Natural killer cell treated with Interleukin-12 subunit alpha and Interleukin-12 subunit beta and Interleukin-15 and Interleukin-18, amount 100 ng/mL, for 72 hours (primary cell): ENCODE data around the gene ADRA1B. TPM values are rescaled to one million over a fixed set of nuclear protein-coding genes. Genes with fewer than 3 reads are reported as not detected.

ENCODE experiments used
- ATAC-seq, 2 donors: fragments of 150-1000 bp; cut with Tn5 transposase in 1 of 2; sonication (Bioruptor Pico), chemical (Tn5 transposase) in 1 of 2; 2 replicates each; pipeline ENCODE4 v1.10.0; 2021
- DNase-seq: peaks from one replicate; pipeline ENCODE4 v3.0.0; 2022; ENCODE audit warnings: low spot score
- H3K27ac Mint-ChIP-seq, 2 donors: 1 replicate in 1 of 2; 2 replicates in 1 of 2; pipeline ENCODE4 v1.8.0; 2022; ENCODE audit warnings: mixed read lengths in 2 of 2, mild to moderate bottlenecking in 1 of 2, moderate library complexity in 1 of 2
- H3K27me3 Mint-ChIP-seq, 2 donors: 1 replicate in 1 of 2; 2 replicates in 1 of 2; pipeline ENCODE4 v1.8.0; 2022; ENCODE audit warnings: mixed read lengths in 2 of 2
- H3K36me3 Mint-ChIP-seq: one replicate; pipeline ENCODE4 v1.8.0; 2022; ENCODE audit warnings: mixed read lengths
- H3K4me1 Mint-ChIP-seq, 2 donors: 1 replicate in 1 of 2; 2 replicates in 1 of 2; pipeline ENCODE4 v1.8.0; 2022; ENCODE audit warnings: low read depth in 2 of 2, mixed read lengths in 2 of 2, mild to moderate bottlenecking in 1 of 2
- H3K4me3 Mint-ChIP-seq: one replicate; pipeline ENCODE4 v1.8.0; 2022; ENCODE audit warnings: mixed read lengths
- H3K9me3 Mint-ChIP-seq: 2 replicates; pipeline ENCODE4 v1.8.0; 2022; ENCODE audit warnings: mixed read lengths
- total RNA-seq, 2 donors: library from RNA; stranded (reverse); gene quantifications; one replicate each; pipeline ENCODE4 v1.2.3, GENCODE V29; 2022

The ADRA1B gene
- total RNA-seq = not detected

DNA sequence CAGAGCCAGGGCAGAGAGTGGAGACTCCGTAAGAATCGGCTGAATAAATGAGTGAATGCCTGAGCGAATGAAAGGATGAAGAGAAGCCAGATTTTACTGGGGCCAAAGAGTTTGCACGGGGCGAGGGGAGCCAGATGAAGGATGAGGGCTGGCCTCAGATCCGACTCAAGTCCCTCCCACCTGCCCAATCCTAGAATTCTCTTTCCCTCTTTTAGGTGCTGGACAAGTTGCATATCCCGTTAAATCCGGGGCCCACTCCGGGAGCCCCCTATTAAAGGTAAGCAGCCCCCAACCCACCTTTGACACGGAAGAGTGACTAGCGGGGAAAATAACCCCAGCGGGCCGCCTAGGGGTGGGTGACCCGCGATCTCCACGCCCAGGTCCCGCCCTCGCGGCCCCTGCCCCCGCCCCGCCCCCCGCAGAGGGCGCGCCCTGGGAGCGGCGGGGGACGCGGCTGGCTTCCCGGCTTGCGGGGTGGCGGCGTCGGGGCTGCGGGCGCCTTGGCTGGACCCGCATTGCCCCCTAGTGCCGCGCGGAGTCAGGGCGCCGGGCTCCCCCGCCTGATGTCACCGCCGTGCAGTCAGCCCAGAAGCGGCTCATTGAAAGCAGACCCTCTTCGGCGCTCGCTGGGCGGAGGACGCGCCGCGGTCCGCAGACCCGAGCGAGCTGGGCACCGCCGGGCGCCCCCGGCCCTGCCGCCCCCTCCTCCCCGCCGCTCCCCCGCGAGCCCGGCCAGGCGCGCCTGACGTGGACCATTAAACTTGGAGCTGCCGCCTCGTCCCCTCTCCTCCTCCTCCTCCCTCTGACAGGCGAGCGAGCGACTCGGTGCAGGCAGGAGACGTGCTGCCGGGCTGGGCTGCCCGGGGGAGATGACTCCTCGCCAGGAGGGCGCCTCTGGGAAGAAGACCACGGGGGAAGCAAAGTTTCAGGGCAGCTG is at the start of gene ADRA1B:
TSS of gene ADRA1B (plus strand) at position 579 of the 937 bp plus-strand sequence. CDS start 424 bp downstream, outside the sequence.
- ATAC-seq (peak; percentile 66 to 84), DNase-seq (no peak)
- Mint-ChIP-seq H3K9me3 (no peaks in the 10 kb centered on the region), H3K27me3 (peaks cover 47 to 70% of the 10 kb centered on the region in 2 donors), H3K4me1 (peaks cover 6 to 12% of the 10 kb centered on the region in 2 donors), H3K27ac (no peak within 1 kb of the TSS), H3K4me3 (peak within 1 kb of the TSS; percentile 55), H3K36me3 (no peaks in the 10 kb centered on the region)

DNA sequence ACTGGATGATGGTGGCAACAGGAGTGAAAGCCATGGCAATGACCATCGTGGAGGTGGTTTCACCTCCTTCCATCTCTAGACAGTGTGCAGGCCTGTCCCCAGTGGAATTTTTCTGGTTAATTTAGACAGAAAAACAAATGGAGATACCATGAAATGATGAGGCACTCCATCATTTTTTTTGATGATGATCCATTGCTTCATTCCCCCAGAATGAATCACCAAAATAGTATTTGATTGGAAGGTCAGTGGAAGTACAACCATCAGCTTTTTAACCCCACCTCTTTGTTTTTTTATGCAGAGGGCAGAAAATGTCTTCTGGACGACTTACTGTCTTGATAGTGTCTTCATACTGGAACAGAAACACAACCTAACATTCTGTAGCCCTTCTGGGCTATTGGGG is 42.6 kb upstream of the ADRA1B start:
- Mint-ChIP-seq H3K27me3 (peaks cover 14 to 19% of the 10 kb centered on the region in 2 donors), H3K4me3 (no peak overlapping the region), H3K4me1 (no peaks in the 10 kb centered on the region), H3K9me3 (no peaks in the 10 kb centered on the region), H3K36me3 (no peaks in the 10 kb centered on the region), H3K27ac (no peak overlapping the region)
- no peak for DNase-seq
- no peak for ATAC-seq

DNA sequence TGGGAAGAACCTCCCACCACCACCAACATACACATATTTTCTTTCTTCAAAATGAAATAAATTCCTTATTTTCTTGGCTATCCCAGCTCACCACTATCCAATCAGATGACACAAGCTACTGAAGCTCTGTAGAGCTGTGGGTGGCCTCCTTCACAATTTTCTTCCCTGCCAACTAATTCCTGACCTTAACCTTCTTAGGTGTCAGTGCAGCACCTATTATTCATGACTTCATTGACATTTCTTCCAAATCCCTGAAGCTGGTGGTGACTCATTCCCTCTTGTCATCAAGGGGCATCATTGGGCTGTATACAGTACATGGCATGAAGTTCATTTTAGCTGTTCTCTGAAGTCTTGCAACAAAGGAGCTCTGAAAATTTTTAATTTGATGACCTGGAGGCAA is 42.0 kb upstream of the ADRA1B start:
- no peak overlapping the region for H3K4me3 Mint-ChIP-seq
- H3K9me3 Mint-ChIP-seq = no peaks in the 10 kb centered on the region
- H3K27me3 Mint-ChIP-seq = peaks cover 13 to 17% of the 10 kb centered on the region in 2 donors
- no peak for DNase-seq
- no peaks in the 10 kb centered on the region for H3K4me1 Mint-ChIP-seq
- no peak for ATAC-seq
- H3K27ac Mint-ChIP-seq = no peak overlapping the region
- H3K36me3 Mint-ChIP-seq = no peaks in the 10 kb centered on the region

DNA sequence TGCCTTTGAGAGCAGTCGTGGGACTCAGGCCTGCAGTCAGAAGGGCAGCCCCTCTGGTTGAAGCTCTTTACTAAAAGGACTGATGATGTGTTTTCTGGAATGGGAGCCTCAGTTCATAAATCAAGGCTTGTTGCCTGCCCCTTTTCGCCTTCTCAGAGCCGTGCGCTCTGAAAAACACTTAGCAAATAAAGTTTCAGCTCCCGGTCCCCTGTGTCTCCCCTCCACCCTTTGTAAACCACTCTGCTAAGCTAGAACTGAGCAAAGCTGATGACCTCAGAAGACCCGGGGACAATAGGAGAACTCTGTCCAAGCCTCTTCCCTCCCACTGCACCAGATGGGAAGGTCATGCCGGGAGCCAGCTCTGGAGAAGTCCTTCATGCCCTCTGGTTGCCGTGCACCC is 39.3 kb upstream of the ADRA1B start:
- no peaks in the 10 kb centered on the region for H3K9me3 Mint-ChIP-seq
- no peak overlapping the region for H3K4me3 Mint-ChIP-seq
- no peak overlapping the region for H3K27ac Mint-ChIP-seq
- no peaks in the 10 kb centered on the region for H3K4me1 Mint-ChIP-seq
- ATAC-seq (no peak), DNase-seq (no peak)
- peaks cover 20 to 32% of the 10 kb centered on the region in 2 donors for H3K27me3 Mint-ChIP-seq
- H3K36me3 Mint-ChIP-seq = no peaks in the 10 kb centered on the region

DNA sequence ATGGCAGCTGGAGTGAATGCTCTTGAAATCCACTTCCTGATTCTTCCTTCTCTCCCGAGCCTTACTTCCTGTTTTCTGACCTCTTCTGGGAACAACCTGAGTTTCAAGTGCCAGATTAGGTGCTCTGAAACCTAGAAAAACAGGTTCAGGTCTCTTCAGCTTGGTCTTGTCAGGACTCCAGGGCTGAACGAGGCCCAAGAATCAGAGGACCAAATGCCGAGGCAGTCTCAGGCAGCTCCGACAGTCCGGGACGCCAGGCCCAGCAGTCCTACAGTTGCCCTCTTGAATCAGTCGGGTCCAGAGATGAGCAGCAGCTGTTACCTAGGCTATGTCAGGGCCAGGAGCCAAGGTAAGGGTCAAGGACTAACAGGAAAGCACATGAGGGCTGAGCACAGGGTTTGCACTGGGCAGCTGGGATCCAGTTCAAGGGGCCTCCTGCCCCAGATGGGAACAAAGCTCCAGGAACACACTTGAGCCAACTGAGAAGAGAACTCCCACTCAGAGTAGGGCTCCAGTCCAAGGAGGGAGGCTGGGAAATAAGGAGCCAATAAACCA is 38.3 kb upstream of the ADRA1B start:
- Mint-ChIP-seq H3K27ac (no peak overlapping the region), H3K36me3 (no peaks in the 10 kb centered on the region), H3K9me3 (no peaks in the 10 kb centered on the region), H3K4me1 (no peaks in the 10 kb centered on the region), H3K27me3 (peaks cover 24 to 39% of the 10 kb centered on the region in 2 donors), H3K4me3 (no peak overlapping the region)
- no peak for ATAC-seq
- DNase-seq = no peak

DNA sequence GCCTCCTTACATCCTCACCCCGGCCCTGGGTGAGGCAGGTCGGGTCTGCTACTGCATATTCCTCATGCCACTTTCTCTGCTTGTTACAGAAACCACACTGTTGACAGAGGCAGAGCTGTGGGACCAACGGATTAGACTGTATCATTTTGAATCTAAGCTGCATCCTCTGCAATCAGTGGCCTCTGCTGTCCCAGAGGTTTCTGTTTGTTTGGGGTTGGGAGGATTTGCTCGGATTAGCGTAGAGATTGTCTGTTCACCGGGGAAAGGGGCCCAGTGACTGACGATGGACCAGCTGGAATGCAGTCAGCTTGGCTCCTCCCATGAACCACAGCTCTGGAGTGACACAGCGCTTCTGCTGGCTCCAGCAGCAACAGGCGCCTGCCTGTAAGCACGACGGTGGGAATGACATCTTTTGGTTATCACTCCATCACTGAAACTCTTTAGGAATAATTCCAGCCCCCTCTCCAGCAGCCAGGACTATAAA is 37.3 kb upstream of the ADRA1B start:
- ATAC-seq (no peak), DNase-seq (no peak)
- Mint-ChIP-seq H3K4me3 (no peak overlapping the region), H3K36me3 (no peaks in the 10 kb centered on the region), H3K27me3 (peaks cover 26 to 35% of the 10 kb centered on the region in 2 donors), H3K9me3 (no peaks in the 10 kb centered on the region), H3K4me1 (no peaks in the 10 kb centered on the region), H3K27ac (no peak overlapping the region)

DNA sequence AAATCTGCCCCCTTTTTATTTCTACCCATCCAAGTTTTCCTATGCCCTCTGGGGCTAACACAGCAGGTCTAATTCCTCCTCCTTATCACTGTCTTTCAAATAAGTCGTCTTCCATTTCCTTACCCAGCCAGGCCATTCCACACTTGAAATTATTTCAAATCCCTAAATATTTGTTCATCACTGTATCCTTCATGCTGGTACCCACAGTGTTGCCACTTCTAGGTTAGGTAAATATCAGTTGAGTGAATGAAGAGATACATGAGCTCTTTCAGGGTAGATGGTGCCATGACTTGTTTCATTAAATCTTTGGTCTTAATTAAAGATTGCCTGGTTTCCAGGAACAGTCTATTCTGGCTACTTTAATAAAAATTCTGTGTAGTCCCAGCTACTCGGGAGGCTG is 35.6 kb upstream of the ADRA1B start:
- no peaks in the 10 kb centered on the region for H3K36me3 Mint-ChIP-seq
- no peak overlapping the region for H3K27ac Mint-ChIP-seq
- no peaks in the 10 kb centered on the region for H3K4me1 Mint-ChIP-seq
- H3K27me3 Mint-ChIP-seq = peaks cover 25 to 29% of the 10 kb centered on the region in 2 donors
- DNase-seq (no peak), ATAC-seq (no peak)
- H3K9me3 Mint-ChIP-seq = no peaks in the 10 kb centered on the region
- H3K4me3 Mint-ChIP-seq = no peak overlapping the region

DNA sequence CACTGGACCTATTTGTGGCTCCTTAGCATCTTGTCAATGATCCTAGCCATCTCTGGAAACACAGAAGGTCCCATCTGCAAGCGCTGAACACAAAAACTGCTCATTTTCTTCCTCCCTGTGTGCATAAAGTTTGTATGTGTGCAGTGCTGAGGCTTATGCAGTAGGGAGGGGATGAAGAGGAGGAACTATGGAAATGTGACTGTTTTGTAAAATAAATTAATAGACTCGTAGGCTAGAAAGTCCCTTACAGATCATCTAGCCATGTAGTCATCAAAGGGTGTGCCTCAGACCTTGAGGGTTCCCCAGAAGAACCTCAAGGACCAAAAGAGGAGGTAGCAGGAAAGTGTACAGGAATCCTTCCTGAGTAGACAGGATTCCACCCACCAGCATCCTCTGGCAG is 34.3 kb upstream of the ADRA1B start:
- peaks cover 29 to 33% of the 10 kb centered on the region in 2 donors for H3K27me3 Mint-ChIP-seq
- H3K4me3 Mint-ChIP-seq = no peak overlapping the region
- H3K27ac Mint-ChIP-seq = no peak overlapping the region
- H3K36me3 Mint-ChIP-seq = no peaks in the 10 kb centered on the region
- no peaks in the 10 kb centered on the region for H3K4me1 Mint-ChIP-seq
- no peaks in the 10 kb centered on the region for H3K9me3 Mint-ChIP-seq
- DNase-seq (no peak), ATAC-seq (no peak)

DNA sequence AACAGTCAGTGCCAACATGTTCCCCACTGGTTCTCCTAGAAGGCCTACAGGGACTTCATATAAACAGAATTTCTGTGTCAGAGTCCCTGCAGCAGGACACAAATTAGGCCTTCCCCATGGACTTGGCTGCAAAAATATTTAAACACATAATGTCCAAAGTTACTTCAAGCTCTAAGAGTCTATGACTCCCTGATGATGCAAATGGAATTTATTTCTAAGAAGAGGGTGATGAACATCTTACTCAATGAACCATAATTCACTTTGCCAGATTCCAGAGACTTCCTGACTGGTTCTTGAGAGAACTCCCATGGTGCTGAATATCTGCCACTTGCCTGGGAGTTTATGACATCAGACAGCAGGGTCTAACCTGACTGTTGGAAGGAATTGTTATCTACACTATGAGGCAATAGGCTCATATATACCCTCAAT is 32.7 kb upstream of the ADRA1B start:
- peaks cover 23 to 34% of the 10 kb centered on the region in 2 donors for H3K27me3 Mint-ChIP-seq
- no peaks in the 10 kb centered on the region for H3K36me3 Mint-ChIP-seq
- H3K9me3 Mint-ChIP-seq = no peaks in the 10 kb centered on the region
- no peak for DNase-seq
- no peak overlapping the region for H3K27ac Mint-ChIP-seq
- H3K4me3 Mint-ChIP-seq = no peak overlapping the region
- no peak for ATAC-seq
- no peaks in the 10 kb centered on the region for H3K4me1 Mint-ChIP-seq

DNA sequence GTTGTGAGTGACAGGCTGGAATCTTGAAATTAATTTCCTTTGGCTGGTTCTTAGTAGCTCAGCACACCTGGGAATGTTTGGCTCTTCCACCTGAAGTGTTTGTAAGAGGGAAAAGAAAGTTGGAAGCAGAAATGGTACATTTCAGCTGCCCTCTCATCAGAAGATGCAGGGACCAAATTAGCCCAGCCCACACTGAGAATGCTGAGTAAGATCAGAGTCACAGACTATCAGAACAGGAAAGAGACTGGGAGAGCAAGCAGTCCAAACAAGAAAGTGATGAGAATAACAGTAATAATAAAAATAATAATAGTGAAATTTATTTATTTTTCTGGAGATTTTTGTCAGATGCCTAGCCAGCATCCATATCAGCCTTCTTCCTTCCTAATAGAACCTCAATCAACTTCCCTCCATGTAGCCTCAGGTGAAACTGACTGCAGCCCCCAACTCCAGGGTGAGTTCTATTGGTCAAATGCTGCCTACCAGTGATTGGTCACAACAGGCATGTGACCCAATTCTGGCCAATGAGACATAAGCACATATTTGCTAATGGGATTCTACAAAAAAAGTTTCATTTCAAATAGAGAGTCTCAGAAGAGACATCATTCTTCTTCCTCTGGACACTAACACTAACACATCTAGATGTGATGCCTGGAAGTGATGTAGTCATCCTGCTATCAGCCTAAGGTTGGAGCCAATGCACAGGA is 31.2 kb upstream of the ADRA1B start:
- Mint-ChIP-seq H3K27me3 (peaks cover 32 to 38% of the 10 kb centered on the region in 2 donors), H3K36me3 (no peaks in the 10 kb centered on the region), H3K9me3 (no peaks in the 10 kb centered on the region), H3K4me1 (no peaks in the 10 kb centered on the region), H3K27ac (no peak overlapping the region), H3K4me3 (no peak overlapping the region)
- DNase-seq (no peak), ATAC-seq (no peak)

DNA sequence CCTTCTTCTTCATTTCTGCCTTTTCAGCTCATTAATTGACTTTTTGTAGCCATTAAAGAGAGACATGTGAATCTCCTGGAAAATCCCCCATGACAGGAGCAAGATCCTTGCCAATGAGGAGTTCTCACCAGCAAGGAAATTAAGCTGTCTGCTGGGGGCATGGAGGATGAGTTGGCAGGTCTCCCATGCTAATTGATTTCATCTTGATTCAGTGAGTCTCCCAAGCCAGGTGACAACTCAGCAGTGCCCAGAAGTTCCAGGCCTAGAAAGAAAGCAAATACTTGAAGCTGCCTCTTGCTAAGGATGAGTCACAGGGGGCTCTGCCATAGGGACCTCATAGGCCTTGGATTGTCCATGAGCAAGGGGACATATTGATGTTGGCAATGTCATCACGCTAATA is 30.0 kb upstream of the ADRA1B start:
- Mint-ChIP-seq H3K36me3 (no peaks in the 10 kb centered on the region), H3K4me3 (no peak overlapping the region), H3K27me3 (peaks cover 27 to 32% of the 10 kb centered on the region in 2 donors), H3K4me1 (no peaks in the 10 kb centered on the region), H3K27ac (no peak overlapping the region), H3K9me3 (no peaks in the 10 kb centered on the region)
- ATAC-seq (no peak), DNase-seq (no peak)

DNA sequence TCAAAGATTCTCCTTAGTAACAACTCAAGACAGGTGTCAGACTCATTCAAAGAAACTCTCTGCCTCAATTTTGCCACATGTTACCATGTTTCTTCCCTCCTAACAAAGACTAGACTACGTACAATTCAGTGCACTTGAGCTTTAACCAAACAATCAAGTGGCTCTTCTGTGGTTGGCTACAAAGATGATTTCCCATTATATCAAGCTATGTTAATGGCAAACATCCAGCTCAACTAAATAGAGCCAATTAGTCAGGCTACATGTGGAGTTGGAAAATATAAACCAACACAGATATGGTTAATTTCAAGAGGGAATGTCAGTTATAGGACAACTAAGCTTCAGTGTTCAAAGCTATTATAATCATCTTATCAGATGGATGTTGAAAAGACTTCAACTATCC is 29.2 kb upstream of the ADRA1B start:
- no peak for DNase-seq
- no peaks in the 10 kb centered on the region for H3K36me3 Mint-ChIP-seq
- H3K4me1 Mint-ChIP-seq = no peaks in the 10 kb centered on the region
- no peak overlapping the region for H3K27ac Mint-ChIP-seq
- no peak for ATAC-seq
- no peak overlapping the region for H3K4me3 Mint-ChIP-seq
- no peaks in the 10 kb centered on the region for H3K9me3 Mint-ChIP-seq
- H3K27me3 Mint-ChIP-seq = peaks cover 22 to 27% of the 10 kb centered on the region in 2 donors

DNA sequence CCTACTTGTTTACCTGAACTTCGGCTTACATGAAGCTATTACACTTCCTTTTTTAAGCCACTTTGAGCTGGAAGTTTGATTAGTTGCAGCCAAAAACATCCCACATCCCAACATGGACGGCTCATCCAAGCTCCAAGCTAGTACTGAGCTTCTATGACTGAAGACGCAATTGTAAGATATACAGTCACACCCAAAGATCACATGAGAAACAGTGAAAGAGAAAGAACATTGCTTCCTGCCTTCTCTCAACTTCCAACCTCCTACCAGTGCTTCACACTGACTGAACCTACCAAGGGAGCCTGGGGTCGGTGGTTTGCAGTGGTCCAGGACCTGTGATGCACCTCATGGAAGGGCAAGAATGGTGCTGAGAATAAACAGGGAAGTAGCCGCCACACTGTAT is 27.4 kb upstream of the ADRA1B start:
- no peaks in the 10 kb centered on the region for H3K36me3 Mint-ChIP-seq
- peaks cover 15 to 27% of the 10 kb centered on the region in 2 donors for H3K27me3 Mint-ChIP-seq
- H3K4me3 Mint-ChIP-seq = no peak overlapping the region
- H3K4me1 Mint-ChIP-seq = no peaks in the 10 kb centered on the region
- no peak overlapping the region for H3K27ac Mint-ChIP-seq
- DNase-seq (no peak), ATAC-seq (no peak)
- H3K9me3 Mint-ChIP-seq = no peaks in the 10 kb centered on the region

DNA sequence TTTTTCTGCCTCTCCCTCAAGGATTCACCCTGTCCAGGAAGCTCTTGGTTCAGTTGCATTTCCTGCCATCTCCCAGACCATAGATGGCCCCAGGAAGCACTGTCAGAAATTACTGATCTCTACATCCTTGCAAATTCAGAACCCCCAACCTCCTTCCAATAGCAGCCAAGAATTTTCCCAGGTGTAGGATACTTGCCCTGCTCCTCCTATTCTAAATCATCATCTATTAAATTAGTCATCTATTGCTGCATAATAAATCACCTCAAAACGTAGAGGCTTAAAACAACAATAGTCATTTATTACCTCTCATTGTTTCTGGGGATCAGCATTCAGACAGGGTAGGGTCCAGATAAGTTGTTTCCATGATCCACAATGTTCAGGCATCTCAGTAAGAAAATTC is 26.1 kb upstream of the ADRA1B start:
- Mint-ChIP-seq H3K4me1 (no peaks in the 10 kb centered on the region), H3K27ac (no peak overlapping the region), H3K27me3 (peaks cover 23 to 24% of the 10 kb centered on the region in 2 donors), H3K36me3 (no peaks in the 10 kb centered on the region), H3K4me3 (no peak overlapping the region), H3K9me3 (no peaks in the 10 kb centered on the region)
- no peak for DNase-seq
- ATAC-seq = no peak
